Fibroblast of skin of scalp (primary cell): ENCODE results near the gene CCDC9B.
A peak's percentile ranks its signal among the peaks of the same experiment; 100 is the strongest.

Source experiments
- DNase-seq: peaks from one replicate; pipeline ENCODE4 v3.0.0-alpha.2; 2013

CCDC9B gene

GRCh38 chr15:40345225-40345866 is 4.6 kb upstream of the CCDC9B start:
- no peak for DNase-seq

DNA sequence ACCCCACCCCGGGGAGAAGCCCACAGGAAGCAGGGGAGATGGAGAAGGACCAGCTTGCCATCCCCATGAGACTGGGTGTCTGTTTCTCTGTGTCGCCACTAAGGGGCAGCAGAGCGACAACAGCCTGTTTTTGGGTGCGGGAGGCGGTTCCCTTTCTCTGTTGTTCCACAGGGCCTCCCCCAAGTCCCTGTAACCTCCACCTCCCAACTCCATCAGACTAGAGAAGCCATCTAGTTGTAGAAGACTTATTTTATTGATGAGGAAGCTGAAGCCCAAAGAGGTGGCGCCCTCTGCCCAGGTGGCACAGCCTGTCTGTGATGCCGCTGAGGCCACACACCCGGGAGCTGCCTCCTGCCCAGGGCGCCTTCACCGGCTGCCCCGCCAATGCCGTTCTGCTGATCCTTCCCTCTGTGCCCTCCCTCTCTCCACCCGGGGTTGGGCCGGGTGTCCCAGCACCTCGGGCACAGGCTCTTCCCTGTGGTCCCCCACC is 3.9 kb upstream of the CCDC9B start:
- peak; percentile 75 for DNase-seq

GRCh38 chr15:40344217-40344616 is 3.5 kb upstream of the CCDC9B start:
- peak; percentile 69 for DNase-seq

- DNase-seq: peak; percentile 94
These were observed 2.8 kb upstream of the CCDC9B start for GRCh38 chr15:40343512-40343911.

DNA sequence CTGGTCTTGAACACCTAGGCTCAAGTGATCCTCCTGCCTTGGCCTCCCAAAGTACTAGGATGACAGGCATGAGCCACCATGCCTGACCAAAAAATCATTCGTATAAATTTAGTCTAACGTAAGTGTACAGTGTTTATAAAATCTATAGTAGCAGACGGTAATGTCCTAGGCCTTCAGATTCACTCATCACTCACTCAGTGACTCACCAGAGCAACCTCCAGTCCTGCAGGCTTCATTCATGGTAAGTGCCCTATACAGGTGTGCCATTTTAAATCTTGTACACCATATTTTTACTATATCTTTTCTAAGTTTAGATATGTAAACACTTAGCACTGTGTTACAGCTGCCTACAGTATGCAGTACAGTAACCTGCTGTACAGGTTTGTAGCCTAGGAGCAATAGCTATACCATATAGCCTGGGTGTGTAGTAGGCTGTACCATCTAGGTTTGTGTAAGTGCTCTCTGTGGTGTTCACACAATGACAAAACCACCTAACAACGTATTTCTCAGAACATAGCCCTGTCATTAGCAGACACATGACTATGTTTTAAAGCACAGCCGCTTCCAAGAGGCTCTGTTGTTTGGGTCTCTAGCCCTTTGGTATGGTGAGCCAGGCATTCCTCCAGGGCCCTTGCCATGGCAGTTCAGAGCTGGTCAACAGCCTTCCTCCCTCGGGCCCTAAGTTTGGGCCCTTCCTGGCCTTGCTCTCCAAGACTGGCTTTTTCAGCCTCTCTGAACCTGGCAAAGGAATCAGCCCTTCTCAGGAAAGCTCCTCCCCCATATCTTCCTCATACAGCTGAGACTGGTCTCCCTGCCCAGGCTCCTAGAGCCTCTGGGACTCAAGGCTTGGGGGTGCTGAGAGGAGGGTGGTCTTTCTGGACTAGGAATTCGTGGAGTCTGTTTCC is 1.9 kb upstream of the CCDC9B start:
- no peak for DNase-seq

- DNase-seq: peak; percentile 93
These were observed 550 bp downstream of the CCDC9B start for GRCh38 chr15:40340038-40340739.

DNA sequence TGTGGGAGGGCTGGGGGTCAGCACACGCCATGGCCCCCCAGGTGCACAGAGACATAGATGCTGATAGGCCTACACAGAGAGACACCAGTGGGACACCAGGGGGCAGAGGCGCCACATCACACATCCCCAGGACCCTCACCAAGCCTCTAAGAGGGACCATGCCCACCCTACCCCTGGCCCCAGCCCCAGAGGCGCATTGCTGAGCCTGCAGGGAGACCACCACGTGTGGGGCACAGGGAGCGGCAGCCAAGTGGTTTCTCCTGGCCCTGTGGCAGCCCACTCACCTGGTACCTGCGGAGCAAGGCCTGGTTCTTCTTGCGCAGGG is 1.2 kb downstream of the CCDC9B start:
- peak; percentile 52 for DNase-seq

- DNase-seq: peak; percentile 97
These were observed 1.7 kb downstream of the CCDC9B start for GRCh38 chr15:40338921-40339620.

DNA sequence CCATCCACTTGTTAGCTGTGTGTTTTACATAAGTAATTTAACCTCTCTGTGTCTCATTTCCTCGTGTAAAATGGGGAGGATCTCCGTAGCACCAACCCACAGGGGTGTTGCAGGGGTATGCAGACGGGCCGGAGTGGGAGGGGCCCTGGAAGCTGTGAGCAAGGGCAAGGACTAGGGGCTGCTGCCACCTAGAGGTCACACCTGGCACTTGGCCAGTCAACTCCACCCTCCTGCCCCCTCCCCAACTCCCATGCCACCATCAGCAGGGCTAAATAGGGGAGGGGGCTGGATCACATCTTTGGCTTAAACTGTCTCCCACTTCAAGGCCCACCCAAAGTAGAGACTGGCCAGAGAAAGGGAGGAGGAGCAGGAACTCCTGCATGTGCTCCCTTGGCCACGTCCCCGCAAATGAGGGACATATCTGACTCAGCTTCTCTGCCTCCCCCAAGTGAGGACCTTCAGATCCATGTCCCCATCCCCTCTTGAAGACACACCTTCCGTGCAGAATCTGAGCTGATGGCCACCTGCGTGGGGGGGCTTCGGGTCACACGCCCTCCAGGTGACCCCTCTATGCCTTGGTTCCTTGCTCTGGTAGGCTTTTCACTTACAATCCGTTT is 2.6 kb downstream of the CCDC9B start:
- DNase-seq: peak; percentile 87

DNA sequence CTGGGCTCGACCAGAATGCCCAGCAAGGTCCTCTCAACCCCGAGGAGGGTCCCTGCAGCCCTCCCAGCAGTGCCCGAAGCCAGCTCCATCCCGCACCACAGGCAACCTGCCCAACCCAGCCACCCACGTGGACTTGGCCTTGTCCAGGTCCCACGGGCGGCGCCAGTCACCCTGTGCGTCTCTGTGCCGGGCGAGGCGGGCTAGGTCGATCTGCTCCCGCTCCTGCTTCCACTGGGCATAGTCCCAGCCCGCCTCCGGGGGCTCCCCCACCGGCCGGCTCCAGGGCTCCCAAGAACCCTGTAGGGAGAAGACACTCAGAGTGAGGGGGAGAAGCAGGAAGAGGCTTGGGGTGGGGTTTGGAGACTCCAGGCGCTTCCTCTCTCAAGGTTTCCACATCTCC is 3.1 kb downstream of the CCDC9B start:
- no peak for DNase-seq

GRCh38 chr15:40336744-40337122 is 4.0 kb downstream of the CCDC9B start:
- DNase-seq: no peak

DNA sequence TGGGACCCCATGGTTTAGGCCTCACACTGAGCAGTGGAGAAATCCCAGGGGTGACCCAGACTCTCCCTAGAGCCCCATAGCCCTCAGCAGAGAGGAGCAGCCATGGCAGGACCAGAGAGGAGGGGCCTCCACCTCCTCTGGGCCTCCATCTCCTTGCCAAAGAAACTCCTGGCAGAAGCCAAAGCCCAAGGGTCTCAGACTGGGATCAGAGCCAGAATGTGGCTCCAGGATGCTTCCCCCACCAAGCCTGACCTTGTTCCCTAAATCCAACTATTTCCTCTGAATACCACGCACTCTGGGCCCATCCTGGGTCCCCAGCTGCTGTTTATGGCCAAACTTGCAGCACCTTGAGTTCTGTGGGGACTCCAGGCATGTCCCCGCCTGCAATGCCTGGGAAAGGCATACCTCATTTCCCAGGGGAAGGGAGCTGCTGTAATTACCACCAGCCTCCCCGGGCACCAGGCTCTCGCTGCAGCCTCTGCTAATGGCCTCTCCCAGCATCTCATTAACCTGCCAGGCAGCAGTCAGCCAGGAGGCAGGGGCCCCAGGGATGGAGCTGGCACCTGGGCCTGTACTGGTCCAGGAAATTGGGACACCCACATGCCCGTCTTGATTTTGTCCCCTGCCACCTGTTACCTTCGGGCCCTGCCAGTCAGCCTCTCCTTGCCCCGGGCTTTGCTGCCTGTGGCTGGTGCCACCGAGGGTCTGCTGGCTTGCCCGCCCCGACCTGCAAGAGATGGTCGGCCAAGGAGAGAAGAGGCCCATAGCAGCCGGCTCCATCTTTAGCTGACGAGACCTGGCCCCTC is 4.6 kb downstream of the CCDC9B start:
- no peak for DNase-seq

DNA sequence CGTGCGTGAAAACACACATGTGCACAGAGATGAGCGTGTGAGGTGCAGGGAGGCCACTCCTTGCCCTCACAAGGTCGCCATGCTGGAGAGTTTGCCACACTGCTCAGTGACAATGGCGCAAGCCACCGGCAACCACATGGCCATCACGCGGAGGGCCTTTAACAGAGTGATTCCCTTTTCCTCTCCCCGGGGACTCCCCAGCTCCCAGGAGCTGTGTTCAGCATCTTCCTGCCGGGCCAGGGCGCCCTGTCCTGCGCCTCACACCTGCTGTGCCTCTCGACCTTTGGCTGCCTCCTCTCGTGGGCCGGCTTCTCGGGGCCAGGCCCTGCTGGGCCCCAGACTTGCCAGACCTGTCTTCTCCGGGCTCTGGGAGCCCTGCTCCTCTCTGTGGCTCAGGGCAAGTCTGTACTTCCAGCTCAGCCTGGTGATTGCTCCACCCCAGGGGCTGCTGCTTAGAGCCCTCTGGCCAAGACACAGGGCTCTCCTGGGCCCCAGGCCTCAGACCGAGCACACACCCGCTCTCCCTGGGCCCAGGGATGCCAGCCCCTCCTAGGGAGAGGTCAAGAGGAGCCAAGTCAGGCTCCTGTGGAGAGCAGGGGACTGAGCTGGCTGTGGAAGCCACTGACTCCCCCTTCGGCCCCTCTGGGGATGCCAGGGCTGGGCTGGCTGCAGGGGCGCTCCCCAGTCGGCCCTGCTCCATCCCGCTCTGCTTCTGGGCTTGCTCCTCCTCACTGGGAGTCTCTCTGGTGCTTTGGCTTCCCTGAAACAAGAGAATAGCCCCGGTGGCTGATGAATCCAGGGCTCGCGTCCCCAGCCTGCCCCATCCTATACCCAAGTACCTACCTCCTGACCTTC is 5.6 kb downstream of the CCDC9B start:
- DNase-seq: no peak

GRCh38 chr15:40334541-40334940 is 6.2 kb downstream of the CCDC9B start:
- DNase-seq: no peak

GRCh38 chr15:40333922-40334492 is 6.7 kb downstream of the CCDC9B start:
- peak; percentile 79 for DNase-seq

- DNase-seq: no peak
These were observed 8.5 kb downstream of the CCDC9B start for GRCh38 chr15:40332113-40332781.

DNA sequence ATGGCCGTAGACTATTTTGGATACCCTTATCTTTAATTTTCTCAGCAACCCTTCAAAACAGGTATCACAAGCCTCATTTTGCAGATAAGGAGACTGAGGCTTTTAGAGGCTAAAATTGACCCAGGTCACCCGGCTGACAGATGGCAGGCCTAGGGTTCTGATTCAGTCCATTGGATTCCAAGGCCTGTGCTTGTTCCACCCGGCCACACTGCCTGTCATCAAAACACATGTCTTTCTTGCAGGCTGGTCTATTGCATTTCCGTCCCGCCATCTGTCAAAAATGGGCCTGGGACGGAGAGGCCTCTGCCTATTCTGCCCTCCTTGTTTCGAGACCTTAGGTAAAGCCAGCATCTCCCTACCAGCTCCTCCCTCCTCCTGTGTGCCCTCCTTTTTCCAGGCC is 9.1 kb downstream of the CCDC9B start:
- no peak for DNase-seq

DNA sequence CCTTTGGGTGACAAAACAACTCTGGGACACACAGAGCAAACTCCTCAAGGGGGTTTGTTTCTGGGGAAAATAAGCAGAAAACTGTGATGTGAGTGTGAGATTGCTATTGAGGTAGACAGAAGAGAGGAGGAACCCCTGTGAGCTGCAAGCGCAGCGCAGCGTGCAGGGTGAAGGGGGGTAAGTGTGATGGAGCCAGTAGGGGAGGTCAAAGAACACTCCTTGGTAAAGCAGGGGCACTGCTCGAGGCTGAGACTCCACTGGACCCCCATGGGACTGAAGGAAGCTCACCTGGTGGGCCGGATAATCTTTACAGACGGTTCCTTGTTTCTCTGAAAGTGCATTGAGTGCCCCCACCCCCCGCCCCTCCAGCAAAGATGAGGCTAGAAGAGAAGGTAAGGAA is 9.7 kb downstream of the CCDC9B start:
- DNase-seq: no peak

GRCh38 chr15:40330368-40330836 is 10.3 kb downstream of the CCDC9B start:
- no peak for DNase-seq
